EH (cell line): ENCODE data around the gene ARSI.

Experiments
- DNase-seq: peaks from one replicate; pipeline ENCODE4 v3.0.0-alpha.2; 2015; ENCODE audit warnings: low read depth

Gene ARSI

DNA sequence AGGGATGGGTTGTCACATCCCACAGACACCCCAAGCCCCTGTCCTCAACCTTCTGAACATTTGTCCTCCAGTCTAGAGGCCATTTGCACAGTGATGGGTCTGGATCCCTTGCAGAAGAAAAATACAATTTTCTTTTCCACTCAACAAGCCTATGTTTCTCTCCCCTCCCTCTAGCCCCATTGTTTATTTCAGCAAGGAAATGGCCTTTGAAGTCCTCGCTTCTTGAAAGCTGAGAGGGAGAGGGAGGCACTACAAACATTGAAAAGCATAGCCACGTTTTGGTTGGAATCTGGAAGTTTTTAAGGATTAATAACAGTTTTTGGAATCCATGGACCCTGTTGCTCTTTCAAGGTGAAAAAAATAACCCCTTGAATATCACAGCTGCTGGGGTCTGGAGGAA is 24.0 kb upstream of the ARSI start:
- no peak for DNase-seq

DNA sequence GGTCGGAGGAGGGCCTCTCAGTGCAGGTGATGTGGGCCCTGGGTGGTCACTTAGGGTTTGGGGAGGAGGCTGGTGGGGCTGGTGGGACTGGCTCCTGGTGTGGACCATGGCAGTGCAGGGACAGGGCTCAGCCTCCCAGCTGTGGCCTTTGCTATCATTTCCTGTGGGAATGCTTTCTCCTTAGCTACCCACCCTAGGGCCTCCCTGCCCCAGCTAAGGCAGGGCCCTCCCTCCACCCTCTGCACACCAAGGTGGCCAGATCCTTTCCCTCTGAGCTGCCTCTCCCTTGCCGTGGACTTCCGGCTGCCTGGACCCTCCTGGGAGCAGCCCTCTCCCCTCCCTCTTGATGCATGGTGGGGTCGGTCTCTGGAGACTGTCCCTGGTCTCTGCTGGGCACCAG is 22.7 kb upstream of the ARSI start:
- DNase-seq: no peak

DNA sequence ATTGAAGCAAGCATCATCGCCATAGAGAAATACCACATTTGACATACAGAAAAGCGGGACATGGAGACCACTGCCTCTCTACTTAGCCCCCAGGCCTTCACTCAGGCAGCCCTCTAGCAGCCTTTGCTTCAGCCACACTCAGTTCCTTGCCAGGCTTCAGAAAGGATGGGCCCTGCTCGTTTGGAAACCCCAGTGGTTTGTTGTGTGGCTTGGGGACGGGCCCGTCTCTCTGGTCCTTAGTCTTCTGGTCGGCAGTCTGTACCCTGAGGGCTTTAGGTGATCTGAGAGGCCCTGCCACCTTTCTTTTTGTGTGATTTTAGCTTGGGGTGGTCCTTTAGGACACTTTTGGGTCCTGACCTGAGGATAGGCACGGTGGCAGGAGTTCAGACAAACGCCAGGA is 21.1 kb upstream of the ARSI start:
- DNase-seq: no peak

DNA sequence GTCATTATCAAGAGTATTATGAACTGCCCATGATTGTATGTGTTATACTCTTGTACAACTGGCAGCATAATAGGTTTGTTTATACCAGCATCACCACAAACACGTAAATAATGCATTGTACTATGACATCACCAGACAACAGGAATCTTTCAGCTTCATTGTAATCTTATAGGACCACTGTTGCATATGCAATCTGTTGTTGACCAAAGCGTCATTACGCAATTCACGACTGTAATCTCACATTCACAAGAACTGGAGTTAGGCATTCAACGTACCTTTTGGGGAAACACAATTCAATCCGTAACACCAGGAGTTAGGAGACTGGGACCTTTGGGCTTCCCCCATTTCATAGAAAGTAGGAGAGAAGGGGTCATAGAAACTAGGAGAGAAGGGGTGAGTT is 20.4 kb upstream of the ARSI start:
- DNase-seq: no peak

- DNase-seq: peak; percentile 86
Observed at GRCh38 chr5:150322202-150322601, 19.5 kb upstream of the ARSI start.

GRCh38 chr5:150321784-150322183 is 19.1 kb upstream of the ARSI start:
- DNase-seq: no peak

GRCh38 chr5:150321211-150321610 is 18.5 kb upstream of the ARSI start:
- DNase-seq: no peak

- peak; percentile 92 for DNase-seq
Observed at GRCh38 chr5:150320044-150320613, 17.4 kb upstream of the ARSI start.

- no peak for DNase-seq
Observed at GRCh38 chr5:150319484-150319790, 16.7 kb upstream of the ARSI start.

- DNase-seq: no peak
Observed at GRCh38 chr5:150318613-150319483, 16.1 kb upstream of the ARSI start.

DNA sequence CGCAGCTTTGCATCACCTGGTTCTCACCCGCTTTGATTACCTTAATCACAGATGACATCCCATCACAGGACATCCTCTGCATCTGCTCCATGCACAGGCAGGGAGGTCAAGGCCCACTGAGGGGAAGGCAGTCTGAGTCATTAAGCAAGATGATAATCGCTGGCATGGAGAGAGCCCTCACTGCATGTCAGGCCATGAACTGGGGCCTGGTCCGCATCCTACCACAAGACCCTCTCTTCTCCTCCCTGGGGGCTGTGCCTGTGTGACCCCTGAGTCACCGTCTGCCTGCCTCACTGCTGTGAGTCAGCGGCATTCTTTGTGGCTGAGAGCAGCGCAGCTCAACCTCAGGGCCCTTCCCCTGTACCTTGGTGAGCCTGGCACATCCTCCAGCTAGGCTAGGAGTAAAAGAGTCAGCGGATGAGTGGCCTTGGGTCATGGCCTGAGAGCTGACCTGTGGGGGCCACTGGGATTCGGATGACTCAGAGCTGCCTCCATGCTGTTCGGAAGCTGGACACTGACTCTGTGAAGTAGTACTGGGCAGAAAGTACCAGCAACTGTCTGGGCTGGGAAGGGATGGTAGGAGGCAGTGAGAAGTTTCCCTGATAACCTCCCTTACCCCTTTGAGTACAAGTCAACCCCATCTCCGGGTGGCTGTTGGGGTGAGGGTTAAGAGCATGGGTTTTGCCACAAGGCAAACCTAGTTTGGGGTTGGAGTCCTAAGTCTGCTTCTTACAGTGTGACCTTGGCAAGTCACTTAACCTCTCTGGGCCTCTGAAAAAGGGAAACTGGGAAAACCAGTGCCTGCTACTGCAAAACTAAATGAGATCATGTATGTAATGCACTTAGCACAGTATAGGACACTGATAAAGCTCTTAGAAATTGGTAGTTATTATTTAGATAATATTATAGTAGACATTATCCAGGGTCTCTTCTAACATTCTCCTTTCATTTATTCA is 14.6 kb upstream of the ARSI start:
- DNase-seq: peak; percentile 96

DNA sequence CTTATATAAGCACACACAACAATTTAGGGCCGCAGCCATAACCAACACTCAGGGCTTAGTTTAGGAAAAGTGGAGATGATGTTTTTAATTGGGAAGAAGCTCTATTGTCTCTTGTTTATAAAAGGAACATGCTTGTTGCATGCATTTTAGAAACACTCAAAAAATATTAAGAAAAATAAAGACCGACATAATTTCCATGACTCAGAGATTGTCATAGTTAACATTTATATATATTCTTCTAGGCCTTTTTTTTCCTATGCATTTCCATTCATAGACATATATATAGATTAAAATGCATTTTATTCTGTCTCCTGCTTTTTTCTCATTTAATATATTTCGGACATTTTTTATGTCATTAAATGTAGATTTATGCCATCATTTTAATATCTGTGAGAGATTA is 13.6 kb upstream of the ARSI start:
- DNase-seq: no peak

DNA sequence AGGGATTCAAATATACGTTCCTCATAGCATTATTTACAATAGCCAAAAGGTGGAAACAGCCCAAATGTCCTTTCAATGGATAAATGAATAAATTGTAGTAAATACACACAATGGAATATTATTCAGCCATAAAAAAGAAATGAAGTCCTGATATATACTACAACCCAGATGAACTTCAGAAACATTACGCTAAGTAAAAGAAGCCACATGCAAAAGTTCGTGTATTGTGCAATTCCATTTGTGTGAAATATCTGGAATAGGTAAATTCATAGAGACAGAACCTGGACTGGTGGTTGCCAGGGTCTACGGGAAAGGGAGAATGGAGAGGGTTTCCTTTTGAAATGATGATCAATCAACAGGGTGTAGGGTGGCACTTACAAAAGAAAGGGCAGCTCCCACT is 12.5 kb upstream of the ARSI start:
- DNase-seq: no peak

DNA sequence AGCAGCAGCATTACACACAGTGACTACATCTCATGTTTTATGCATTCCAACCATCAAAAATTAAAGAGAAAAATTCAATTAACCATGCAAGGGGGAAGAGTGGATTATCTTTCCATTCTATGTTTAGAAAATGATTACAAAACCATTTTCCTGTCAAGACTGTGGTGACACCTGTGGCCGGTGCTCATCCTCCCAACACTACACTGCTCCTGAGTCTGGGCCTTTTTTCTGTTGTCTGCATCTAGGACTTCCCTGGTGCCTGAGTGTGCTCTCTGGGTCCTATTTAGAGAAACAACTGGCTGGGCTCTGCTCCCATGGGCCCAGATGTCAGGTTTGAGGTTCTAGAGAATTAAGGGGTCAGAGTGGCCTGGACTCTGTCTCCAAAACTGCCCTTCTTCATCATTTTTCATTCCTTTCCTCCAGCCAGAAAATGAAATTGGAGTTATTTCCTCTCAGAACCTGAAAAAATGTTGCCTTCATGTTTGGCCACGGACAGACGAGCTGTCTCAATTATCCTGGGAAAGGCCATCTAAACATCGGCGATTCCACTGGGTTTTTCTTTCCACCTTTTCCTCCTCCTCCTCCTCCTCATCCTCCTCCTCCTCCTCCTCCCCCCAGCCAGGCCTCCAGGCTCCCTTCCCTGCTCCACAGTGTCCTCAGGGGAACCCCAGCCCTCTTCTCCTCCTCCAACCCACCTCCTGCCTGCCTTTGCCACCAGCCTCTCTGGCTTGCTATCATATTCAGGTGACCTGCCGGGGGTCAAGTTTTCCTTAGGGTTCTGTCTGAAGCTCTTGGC is 11.4 kb upstream of the ARSI start:
- no peak for DNase-seq

- no peak for DNase-seq
Observed at GRCh38 chr5:150313501-150313900, 10.8 kb upstream of the ARSI start.

DNA sequence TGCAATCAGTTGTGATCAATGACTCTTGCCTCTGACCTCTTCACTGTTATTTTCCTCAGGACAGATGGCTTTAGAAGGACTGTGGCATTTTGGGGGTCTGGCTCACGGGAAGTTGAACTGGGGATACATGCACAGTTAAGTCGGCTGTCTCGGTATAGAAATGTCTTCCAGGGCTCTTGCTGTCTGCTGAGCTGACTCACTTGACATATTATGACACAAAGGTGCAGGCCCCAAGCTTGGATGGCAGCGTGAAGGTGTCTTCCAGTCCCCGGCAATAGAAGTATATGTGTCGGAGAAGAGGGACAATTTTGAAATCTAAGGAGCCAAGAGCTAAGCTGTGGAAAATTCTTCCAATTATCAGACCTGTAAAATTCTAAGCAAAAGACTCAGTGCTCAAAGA is 9.8 kb upstream of the ARSI start:
- no peak for DNase-seq

DNA sequence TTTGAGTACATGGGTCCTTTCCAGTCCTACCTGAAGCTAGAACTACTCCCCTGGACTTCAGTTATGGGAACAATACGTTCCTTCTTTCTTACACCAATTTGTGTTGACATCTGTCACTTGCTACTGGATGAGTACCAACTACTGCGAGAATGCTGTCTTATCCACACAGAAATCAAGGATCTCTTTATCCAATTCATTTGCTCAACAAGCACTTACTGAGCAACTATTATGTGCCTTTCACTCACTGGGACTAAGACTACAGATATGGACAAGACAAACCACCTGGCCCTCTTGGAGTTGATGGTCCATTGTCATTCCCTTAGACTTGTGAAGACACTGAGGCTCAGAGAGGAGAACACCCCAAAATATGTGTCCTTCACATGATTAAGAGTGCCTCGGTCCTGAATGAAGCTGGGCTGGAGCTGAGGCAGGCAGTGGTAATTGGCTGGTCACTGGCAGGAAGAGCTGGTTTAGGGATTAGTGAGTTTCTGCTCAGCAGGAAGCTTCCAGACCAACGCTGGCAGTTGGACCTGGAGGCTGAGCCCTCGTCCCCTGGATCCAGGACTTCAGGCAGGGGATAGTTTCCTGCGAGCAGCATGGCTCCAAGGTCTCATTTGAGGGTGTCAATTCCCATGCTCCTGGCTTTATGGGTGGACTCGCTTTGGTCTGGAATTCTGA is 8.4 kb upstream of the ARSI start:
- DNase-seq: no peak

DNA sequence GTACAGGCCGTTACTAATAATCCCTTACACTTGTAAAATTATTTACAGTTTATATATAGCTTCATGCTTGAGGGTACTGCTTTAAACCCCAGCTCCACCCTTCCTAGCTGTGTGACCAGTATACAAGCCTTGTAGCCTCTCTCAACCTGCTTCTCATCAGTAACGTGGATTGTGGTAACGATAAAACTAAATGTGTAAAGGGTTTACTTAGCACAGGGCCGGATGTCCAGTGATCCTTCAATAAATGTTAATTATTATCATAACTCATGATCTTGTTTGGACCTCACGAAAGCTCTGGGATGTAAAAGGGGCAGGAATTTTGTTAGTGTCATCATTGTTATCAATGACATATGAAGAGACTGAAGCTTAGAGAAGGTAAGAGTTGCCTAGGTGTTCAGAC is 7.5 kb upstream of the ARSI start:
- no peak for DNase-seq

DNA sequence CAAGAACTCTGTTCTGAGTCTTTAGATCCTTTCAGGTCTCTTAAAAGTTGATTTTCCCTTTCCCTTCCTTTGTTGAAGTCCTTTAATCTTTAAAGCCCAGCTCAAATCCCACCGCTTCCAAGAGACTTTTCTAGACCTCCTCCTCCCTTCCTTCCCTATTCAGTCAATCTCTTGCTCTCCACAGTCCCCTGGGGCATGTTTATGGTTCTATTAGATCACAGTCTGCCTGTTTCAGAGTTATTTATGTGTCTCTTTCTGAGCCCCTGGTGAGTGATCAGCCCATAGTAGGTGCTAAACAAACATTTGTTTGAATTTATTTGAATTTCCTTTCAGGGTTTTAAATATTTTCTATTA is 7.2 kb upstream of the ARSI start:
- DNase-seq: no peak

DNA sequence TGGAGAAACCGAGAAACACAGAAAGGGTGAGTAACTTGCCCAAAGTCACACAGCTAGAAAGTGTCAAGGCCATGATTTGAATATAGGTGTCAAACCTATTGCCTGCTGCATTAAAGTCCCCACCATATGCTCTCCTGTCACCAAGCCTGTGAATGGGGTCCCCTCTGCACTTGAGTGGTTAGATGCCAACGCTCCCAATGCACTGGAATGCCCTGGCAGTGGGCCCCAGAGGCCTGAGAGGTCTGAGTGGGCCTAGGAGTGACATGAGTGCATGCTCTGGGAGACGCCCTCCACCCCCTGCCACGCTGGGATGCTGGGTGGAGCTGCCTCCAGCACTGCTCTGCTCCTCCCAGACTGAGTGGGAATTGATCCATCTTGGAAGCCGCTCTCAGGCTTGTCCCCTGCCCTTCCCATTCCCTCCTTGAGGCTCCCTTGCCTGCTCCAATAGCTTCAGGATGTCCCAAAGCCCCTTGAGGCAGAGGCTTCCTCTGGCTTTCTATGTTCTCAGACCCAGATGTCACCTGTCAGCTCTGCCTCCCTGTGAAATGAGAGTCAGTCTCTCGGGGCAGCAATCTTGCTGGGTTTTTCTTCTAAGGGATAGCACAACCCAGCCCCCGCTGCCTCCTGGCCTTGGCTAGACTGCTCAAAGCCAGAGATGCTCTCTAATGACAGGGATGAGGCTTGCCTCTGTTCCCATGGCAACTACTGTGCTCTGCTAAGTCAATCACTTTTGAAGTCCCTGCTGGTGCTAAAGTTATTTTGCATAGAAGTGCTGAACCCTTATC is 6.6 kb upstream of the ARSI start:
- peak; percentile 39 for DNase-seq
